Fibroblast of peridontal ligament (primary cell): ENCODE measurements around the gene CTIF.

Experiments used
- DNase-seq: peaks from one replicate; pipeline ENCODE4 v3.0.0-alpha.2; 2010; ENCODE audit errors: extremely low read depth

Gene CTIF

DNA sequence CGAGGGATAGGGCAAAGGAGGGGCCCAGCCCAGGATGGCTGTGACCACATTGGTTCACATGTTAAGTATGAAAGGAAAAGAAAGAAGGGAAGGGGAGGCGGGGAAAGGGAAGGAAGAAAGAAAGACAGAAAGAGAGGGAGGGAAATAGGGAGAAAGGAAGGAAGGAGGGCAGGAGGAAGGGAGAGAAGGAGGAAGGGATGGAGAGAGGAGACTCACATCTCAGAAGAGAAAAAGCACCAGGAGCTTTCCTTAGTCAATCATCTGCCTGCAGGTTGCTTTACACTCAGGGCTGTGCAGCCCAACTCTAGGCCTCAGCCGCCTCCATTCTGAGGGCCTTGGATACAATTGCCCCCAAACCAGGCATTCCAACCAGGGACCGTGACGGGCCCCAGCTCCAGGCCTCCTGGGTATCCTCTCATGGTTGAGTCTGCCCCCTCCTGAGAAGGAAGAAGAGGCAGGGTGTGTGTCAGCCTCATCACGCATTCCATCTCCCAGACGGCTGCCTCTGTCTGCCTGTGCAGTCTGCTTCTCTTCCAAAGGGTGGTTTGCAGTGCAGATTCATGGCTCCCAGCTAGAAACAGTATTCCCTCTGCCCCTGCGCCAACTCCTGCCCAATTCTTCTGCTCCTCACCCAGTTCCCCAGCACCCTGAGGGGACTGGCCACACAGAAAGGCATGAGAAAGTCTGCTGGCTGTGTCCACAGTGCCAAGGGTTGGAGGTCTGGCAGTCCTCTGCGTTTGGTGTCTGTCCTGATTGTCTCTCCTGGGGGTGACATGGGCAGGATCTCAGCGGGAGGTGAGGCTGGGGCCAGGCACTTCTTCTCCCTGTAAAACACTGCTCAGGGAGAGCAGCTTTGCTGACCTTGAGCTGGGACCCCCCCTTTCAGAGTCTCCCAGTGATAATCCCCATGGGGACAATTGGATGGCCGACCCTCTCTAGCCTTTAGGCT is 248.6 kb downstream of the CTIF start:
- DNase-seq, result no peak

DNA sequence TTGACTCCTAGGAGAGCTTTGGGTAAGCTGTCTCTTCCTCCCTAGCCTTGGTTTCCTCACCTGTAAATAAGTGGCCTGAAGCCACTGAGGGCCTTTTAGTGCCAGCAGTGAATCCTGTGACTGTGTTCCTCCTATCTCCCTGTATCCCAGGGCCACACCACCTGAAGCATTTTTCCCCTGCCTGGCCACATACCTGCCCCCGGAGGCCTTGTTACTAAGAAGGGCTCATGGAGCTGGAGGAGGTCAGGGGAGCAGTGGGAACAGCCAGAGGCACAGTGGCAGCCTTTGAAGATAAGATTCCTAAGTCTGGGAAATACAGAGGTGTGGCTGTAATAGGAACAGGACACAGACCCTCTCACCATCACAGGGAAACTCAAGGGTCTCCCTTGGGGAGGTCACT is 249.5 kb downstream of the CTIF start:
- no peak for DNase-seq

DNA sequence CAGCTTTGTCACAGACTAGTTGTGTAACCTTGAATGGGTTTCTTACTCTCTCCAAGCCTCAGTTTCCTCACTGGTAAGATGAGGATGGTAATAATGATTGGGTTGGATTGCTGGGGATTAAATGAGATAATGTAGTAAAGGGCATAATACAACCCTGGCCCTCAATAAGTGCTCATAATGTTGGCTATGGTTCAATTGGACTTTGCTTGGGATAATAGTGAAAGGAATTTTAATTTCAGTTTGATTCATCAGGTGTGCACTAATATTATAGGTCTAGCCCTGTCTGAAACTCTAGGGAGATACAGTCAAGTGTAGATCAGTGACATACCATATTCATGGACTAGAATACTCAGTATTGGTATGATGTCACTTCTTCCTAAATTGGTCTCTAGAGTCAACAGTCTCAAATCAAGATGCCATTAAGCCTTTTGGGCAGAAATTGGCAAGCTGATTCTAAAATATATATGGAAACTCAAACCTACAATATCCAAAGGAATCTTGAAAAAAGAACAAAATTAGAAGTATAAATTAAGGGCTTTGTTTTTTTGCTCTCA is 250.5 kb downstream of the CTIF start:
- DNase-seq, result no peak

DNA sequence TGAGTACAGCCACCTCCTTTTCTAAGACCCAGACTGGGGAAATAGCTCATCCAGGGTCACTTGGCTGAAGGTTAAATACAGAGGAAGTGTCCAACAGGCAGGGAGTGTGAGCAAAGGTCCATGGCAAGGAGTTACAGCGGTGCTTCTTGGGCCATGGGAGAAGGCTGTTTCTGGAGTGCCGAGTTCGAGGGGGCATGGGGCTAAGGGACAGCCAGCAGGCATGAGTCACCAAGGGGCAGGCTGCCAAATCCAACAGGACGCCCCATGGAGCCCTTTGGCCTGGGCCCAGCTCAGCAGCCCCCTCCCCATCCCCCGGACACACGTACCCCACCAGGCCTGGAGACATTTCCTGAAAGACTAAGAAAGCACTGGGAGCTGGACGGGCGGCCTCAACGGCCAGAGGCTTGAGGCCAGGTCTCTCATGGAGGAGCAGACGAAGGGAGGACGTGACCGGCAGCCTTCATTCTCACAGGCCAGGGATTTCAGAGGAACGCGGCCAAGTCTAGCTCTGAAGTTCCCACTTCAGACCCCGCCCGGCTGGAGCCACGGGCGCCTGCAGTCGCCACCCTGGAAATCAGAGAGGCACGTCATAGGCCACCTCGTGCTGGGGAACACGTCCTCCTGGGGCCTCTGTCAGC is 251.5 kb downstream of the CTIF start:
- no peak for DNase-seq

DNA sequence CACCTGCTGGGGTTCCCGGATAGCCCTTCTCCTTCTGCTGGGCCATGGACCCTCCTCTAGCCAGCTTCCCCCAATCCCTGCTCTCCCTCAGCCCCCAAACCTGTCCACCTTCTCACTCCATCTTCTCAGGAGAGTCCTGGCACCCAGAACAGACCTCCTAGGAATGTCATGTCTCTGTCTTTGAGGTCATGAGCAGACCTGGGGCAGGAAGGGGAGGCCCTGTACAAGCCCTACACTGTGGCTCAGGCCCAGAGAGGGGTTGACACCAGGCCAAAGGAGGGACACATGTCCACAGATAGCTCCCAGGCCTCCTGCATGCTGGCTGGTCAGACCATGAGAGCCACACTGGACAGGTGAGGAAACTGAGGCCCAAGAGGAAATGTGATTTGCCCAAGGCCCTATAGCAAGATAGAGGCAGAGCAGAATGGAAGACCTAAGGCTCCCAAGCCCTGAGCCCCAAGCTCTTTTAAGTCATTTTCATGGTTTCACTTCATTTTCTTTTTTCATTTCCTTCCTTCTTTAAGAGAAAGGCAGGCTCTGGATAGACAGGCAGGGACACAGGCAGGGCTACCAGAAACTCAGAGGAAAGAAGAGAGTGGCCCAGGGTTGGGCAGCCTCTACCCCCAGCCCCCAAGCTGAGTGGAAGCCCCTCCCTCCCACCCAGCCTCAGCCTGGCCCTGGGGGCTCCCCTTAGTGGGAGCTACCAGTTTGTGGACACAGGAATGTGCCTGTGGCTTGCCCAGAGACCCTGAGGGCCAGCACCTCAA is 252.2 kb downstream of the CTIF start:
- DNase-seq, result no peak

DNA sequence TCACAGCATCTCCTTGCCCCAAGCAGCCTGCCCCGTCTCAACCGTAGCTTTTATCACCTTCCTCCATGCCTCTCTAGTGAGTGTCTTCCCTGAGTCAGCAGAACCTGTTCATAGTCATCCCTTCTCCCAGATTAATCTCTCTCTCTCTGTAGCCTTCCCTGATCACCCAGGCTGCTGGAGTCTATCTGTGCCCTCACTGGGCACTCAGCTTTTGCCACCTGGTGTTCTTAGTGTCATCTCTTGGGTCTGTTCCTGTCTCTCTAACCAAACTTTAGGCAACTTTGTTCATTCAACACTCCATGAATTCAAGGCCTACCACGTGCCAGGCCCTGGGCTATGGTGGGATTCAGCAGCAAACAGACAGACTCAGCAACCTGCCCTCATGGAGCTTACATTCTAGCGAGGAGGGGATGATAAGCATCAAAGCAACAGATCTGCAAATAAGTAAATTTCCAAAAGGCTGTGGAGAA is 252.8 kb downstream of the CTIF start:
- no peak for DNase-seq

DNA sequence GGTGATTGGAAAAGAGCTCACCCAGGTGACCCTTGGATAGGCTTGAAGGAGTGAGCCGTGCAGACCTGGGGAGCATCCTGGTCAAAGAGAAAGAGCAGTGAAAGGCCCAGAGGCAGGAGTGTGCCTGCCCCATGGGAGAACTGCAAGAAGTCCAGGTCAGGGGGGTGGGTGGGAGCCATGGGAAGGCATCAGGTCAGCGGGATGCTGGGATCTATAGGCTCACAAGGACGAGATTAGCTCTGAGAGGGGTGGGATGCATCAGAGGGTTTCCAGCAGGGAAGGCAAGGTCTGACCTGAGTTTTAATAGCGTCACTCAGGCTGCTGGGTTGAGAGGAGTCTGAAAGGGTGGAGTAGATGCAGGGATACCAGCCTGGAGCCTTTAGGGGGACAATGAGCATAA is 253.3 kb downstream of the CTIF start:
- DNase-seq, result no peak

DNA sequence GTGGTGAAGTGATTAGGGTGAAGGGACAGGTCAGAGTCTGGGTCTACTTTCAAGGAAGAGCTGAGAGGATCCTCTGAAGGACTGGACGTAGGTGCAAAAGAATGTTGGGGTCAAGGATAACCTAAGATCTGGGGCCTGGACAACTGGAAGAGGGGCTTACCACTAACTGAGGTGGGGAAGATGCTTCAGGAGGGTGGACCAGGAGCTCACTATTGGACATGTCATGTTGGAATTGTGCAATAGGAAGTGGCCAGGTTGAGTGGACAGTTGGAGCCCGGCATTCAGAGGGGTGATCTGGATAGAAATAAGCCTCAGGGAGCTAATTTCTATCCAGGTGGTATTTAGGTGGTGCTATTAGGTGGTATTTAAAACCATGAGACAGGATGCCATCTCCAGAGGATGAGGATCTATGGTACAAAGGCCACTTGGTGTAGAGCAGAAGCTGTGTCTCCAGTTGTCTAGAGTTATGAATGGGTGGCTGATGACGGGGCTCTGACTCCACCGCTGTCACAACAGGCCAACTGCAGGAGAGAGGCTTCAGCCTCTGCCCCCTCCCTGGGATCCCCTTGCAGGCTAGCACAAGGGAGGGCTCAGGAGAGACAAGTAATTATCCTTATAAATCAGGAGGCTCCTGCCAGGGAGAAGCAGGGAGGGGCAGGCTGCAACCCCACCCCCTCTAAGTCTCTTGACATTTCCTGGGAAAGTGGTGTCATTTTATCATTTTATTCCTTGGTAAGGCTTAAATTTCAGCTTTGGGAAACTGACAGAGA is 254.0 kb downstream of the CTIF start:
- DNase-seq, result no peak

DNA sequence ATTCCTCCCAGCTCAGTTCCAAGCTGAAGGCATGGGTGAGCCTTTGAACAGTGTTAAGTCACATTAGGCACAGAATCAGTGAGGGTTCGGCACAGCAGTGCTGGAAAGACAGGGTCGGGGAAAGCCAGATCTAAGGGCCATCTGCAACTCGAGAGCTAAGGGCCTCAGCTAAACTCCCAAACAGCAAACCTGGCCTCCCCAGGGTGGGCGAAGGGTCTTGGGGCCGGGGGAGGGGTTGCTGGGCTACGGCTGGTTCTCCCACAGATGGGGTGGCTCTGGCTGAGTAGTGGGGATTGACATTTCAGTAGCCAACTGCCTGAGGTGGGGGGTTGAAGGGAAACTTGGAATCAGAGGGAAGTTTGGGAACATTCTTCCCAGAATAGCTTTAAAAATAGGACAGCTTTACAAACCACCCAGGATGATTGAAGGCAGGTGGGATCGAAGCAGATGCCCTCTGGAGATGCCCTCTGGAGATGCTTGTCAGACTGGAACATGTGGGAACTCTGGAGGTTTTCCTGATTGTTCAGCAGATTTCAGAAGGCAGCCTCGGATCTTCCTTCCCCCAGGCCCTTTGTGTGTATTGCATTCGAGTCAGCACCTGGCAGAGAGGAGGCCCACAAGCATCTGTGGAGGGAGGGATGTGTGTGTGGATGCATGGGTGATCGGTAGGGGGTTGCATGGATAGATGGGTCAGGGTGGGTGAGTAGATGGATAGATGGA is 255.6 kb downstream of the CTIF start:
- DNase-seq, result no peak

DNA sequence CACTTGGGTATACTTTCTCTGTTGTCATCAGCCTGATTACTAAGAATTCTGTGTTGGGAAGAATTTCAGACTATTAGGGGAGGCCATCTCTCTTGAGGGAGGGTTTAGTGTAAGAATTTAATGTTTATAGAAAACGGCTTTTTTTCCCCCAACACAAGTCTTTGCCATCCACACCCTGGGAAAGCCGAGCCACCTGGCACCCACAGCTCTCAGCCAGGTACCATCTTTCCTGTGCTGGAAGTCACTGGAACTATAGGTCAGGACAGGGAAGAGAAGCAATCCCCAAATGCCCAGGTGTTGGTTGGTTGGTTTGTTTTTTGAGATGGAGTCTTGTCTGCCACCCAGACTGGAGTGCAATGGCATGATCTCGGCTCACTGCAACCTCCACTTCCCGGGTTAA is 256.9 kb downstream of the CTIF start:
- no peak for DNase-seq

DNA sequence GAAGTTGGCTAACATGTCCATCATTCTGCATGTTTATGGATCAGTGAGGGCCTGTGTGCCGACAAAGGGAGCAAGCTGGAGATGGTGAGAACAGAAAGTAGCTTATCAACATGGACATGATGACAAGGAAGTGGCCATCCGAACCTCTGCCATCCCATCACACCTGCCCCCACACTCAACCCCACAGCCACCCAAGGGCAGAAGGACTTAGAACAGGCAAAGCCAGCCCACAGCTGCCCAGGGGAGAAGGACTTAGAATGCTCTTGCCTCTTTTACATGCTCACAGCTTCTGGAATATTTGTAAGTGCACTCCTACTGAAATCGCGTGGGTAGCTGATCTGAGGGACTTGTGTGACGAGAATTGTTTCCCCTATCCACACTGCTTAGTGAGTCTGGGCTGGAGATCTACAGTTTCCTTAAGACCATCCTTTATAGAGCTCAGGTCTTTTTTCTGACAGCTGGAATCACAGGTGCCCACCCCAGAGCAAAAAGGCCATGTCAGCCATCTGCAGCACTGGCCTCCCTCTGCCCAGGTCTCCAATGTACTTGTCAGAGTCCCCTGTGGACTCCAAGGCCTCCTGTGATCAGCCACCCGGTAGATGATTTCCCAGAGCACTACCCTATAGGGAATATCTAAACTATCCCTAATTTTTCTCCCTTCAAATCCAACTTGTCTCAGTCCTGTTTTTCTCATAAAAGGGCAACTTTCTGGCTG is 257.8 kb downstream of the CTIF start:
- DNase-seq, result no peak

DNA sequence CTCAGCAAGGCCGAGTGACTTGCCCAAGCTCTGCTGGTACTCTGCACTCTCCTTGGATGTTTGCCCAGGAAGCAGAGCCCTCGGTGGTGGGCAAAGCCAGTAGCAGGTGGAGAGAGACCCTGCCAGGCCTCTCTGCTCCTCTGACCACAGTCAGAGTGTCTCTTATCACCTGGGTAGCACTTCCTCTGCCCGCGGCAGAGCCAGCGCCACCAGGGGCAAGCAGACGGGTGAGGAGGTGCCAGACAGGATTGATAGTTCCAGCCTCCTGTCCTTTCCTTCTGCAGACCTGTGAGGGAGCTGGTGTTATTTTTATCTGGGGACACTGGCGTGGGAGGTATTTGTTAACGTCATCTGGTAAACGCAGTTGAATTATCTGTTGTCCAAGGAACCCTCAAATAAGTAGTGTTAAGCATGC is 259.0 kb downstream of the CTIF start:
- DNase-seq, result no peak

DNA sequence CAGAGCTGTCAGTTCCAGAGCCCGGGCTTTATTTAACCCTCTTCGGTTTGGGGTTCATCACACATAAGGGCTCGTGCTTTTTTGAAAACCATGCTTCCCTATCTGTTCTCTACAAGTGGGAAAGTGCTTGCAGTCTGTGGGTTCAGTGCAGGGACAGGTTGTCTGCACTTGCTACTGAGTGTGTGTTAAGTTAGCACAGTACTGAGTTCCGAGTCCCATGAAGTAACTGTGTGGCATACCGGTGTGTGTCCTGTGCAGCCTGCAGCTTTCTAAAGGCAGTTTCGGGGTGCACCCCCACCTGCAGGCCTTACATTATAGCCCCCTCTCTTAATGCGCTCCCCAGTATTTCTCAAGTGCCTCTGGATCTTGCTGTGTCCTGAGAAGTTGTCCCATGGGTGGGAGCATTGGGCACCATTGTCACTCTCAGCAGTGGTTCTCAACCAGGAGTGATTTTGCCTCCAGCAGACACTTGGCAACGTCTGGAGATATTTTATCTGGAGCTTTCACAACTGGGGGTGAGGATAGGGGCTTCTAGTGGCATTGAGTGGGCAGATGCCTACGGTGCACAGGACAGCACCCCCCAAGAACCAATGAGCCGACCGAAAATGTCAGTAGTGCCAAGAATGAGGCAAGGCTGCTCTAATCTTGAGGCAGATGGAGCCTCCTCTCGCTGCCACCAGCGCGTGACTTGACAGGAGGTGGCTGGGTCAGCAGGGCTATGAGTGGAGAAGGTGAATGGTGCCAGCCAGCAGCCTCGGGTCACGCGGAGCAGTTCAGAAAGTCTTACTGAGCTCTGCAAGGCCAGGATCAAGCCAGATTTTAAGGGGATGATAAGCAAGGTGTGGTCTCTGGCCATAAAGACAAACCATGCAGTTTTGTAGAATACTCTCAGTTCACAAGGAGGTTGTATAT is 259.8 kb downstream of the CTIF start:
- DNase-seq, result no peak

DNA sequence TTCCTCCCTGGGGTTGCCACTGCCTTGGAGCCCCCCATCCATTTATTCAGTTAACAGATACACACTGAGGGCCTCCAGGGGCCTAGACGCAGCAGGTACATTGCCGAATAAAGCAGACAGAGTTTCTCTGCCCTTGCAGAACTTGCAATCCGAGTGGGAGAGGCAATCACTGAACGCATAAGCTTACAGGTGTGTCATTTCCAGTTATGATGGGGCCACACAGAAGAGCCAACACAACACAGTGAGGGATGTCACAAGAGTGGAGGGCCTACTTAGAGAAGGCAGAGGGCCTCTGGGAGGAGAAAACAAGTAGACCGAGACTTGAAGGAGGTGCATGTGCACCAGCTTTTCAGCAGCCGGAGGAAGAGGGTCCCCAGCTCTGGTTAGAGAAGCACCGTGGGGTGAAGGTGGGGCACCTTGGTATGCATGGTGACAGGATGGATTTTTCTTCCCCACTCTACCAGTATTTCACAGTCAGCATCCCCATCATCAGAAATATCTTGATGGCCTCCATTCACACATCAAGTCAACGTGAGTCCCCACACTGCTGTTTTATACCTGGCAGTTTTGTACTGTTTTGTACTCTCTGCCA is 261.0 kb downstream of the CTIF start:
- DNase-seq, result no peak

DNA sequence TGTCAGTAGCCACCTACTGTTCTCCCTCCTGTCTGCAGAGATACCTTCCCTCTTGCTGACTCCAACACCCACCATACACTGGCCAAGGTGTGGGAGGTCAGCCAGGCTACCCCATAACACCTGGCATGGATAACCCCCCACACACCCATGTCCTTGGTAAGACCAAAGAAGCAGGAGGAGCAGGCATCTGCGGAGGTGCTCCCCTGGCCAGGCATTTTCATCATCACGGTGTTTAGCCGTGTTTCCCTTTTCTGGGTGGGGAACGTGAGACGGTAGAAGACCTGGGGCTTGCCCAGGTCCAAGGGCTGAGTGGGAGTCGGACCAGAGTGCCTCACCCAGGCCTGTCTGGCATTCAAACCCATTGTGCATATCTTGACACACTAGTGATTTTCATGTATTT is 261.6 kb downstream of the CTIF start:
- no peak for DNase-seq

DNA sequence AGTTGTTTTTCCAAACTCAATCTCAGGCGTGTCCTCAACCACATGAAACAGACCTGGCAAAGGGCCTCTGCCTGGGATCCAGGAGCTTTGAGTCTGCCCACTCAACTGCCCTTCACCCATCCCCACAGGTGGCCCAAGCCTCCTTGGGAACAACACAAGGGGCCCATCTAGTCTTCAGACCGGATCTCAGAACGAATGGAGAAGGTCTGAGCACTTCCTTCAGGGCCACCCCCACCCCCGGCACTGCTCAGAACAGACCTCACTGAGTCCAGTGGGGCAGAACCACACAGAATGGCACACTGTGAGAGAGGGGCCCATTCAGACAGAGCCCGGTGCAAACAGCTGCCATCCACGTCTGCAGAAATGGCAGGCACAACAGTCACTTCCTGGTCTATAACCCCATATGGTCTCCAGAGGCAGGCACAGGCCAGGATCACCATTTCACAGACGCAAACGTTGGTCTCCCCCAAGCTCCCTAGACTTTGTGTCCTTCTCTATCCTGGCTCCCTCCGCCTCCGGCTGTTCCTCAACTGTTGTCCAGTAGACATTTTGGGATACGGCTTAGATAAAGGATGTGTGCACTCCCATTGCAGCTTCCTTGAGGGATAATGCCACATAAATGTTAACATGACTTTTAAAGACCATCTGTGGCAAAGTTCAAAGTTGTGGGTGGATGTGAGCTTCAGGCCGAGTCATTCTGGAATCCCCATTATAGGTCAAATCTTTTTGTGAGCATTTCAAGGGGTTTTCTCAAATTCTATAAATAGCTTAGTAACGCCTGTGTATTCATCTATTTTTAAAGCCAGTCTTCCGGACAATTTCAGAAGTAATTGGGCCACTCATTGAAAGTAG is 262.3 kb downstream of the CTIF start:
- DNase-seq, result peak; percentile 43

DNA sequence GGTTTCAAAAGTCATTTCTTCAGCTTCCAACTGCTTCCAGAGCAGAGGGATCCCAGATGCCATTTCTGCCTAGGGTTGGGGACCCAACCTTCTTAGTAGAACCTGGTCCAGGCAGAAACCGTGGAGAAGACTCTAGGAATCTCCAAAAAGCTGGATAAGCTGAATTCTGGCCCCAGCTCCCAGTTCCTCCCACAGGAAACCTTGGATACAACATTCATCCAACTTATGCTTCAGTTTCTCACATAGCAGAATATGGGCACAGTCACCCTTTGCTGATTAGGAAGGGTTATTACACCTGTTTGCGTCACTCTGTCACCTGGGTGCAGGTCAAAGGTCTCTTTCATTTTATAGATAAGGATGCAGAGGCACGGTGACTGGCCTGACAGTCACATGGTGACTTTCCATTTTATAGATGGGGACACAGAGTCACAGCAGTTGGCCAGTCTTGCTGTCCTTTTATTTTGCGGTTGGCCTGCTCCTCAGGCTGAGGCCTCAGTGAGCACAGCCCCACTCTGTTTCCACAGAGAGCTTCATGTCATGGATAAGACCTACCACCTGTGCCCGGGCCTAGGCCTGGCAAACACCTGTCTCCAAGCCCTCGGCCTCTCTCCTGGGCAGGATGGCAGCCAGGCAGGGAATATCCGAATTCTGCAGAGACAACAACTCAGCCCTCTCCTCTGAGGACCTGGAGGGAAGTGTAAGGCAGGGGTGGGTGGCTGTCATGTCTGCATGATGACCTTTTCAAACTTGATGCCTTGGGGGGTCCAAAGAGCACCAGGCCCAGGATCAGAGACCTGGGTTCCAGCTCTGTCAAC is 263.1 kb downstream of the CTIF start:
- no peak for DNase-seq
